HG03039 (cell line): ENCODE data around the gene IL6R.
"Not testable (repeated sequence)": the region's sequence is repeated elsewhere in the genome, so short reads cannot be mapped to it uniquely, and the experiment has no call there.

Experiments
- ATAC-seq: cut with Tn5 transposase; IDR thresholded peaks from one replicate; pipeline ENCODE4 v1.9.1; 2021; ENCODE audit warnings: mild to moderate bottlenecking, moderate library complexity; ENCODE audit not compliant: unreplicated experiment

The IL6R gene

DNA sequence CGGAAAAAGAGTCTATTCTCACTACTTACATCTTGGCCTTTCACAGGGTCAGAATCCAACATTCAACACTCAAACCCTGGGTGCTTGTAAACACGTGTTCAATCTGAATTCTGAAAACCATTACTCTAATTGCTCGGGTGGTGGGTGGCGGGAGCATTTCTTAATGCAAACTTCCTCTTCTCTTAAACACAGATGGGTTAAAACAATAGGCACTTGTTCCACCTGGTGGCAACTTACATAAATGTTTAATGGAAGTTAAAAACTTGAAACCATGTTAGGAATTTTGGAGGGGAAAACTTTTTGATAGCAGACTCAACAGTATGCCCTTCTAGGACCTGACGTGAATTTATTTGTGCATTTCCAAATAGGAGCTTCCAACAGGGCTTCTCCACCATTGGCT, 73.5 kb downstream of the IL6R start:
- ATAC-seq: no peak

DNA sequence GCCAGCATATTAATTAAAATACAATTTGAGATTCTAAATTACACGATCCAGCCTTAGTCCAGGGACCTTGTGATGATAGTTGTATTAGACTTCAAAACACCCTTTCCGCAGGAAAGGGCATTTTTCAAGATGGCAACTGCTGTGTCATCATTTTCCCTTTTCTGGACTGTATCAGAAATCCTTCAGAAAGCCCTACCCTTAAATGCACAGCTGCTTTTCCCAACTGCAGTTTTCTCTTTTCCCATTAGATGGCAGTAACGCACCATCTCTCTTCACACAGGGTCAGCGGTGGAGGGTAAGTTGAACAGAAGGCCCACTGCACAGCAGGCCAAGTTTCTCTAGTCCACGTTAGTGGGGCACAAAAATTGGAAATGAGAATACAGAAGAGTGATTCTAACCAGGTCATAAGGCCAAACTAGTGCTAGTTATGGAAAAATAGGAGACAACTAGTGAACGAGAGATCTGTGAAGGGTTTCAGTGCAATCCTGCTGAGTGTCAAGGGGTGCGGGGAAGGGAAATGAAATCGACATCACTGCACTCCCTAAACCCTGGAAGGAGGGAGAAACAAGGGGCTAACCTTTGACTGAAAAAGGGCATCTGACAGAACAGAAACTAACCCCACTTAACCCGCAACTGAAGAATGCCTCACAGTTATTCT, 74.8 kb downstream of the IL6R start:
- ATAC-seq: no peak

- no peak for ATAC-seq
Observed at GRCh38 chr1:154481053-154481452, 75.9 kb downstream of the IL6R start.

DNA sequence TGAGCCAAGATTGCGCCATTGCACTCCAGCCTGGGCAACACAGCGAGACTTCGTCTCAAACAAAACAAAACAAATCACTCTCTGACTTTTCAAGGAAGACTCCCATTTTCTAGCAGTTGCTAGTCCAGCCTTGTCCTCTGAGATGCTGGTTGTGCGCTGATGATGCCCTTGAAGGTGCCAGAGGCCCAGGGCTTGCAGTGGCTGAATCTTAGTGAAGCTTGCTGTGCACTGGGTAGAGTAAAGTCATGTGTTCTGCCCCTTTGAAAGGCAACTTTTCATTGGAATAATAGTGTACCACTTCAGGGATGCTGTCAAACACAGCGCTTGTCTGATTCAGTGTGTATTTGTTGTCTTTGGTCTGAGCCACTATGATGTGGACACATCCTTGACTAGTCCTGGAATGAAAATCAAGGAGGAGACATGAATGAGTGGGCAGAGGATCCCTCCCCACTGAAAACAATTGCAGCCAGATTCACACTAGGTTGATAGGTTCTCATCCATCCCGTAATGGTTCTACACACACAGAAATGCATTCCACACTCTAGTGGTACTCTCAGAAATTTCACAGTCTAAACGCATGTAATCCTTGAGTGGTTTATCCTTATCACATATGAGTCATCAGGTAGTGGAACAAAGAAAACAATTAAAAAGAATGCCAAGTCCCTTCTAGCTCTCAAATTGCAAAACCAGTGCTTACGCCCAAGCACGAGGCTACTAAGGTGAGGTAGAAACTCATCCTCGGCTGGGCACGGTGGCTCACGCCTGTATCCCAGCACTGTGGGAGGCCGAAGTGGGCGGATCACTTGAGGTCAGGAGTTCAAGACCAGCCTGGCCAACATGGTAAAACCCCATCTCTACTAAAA, 79.0 kb downstream of the IL6R start:
- ATAC-seq: no peak

- no peak for ATAC-seq
Observed at GRCh38 chr1:154485106-154485505, 80.0 kb downstream of the IL6R start.

DNA sequence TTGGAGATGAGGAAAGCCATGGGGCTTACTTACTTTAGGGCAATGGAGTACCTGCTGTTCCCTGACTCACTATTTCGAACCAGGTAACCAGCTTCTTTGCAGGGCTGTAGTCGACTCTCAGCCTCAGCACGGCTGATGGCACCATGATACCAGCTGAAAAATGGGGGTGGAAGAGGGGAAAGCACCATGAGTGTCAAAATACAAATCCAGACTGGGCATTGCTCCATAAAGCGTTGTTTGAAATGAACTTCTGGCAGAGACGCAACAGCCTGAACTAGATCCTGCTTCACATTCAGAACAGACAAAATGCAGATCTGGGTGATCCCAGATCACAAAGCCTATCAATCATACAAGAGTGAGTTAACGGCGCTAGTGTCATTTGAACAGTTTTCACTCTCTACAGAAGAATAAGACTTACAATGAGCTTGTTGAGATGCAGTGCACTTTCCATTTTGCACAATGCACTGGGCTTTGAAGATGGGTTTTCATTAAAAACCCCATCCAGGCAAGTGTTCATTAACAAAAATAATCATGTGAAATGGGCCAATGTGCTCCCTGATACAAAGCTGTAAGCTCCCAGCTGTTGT, 80.9 kb downstream of the IL6R start:
- ATAC-seq: no peak

DNA sequence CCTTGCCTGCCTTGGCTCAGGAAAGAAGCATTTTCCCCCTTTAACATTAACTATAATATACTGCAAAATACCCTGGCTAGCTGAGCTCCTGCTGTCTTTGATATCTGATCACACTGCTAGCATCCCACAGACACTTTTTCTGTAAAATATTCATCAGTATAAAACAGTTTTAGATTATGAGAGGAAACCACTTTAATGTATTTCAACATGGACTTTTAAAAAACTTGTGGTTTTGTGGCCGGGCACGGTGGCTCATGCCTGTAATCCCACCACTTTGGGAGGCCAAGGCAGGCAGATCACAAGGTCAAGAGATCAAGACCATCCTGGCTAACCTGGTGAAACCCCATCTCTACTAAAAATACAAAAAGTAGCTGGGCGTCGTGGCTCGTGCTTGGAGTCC, 81.6 kb downstream of the IL6R start:
- ATAC-seq: not testable (repeated sequence)

- no peak for ATAC-seq
Observed at GRCh38 chr1:154488922-154489321, 83.8 kb downstream of the IL6R start.

- ATAC-seq: no peak
Observed at GRCh38 chr1:154489695-154490274, 84.6 kb downstream of the IL6R start.

DNA sequence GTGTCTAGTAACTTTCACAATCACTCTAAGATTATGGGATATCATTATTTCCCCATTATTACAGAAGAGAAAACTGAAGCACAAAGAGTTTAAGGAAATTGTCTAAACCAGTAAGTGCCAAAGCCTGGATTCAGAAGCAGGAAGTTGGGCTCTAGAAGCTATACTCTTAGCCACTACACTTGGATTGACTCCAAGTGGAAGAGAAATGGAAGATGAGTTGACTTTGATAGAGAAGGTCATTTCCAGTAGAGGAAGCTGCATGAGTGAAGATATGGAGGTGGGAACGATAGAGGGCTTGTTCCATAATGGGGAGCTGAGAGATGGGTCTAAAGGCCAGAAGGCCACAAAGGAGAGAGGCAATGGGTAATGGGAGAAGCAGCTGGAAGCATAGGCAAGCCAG, 85.2 kb downstream of the IL6R start:
- ATAC-seq: no peak

DNA sequence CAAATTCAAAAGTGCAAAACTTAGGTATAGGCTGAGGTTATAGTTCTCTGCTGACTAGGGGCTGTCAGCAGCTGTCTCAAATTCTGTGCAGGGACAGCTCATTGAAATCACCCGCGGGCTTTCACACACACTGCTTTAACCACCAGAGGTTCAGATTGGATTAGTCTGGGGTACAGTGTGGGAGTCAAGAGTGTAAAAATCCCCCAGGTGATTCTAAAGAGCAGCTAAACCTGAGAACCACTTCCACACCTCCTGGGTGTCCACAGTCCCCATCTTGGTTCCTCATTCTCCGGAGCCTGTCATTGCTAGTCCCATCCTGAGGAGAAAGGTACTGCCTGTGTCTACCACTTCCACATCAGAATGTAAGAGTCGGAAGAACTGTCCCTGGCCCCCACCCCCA, 87.0 kb downstream of the IL6R start:
- ATAC-seq: no peak

DNA sequence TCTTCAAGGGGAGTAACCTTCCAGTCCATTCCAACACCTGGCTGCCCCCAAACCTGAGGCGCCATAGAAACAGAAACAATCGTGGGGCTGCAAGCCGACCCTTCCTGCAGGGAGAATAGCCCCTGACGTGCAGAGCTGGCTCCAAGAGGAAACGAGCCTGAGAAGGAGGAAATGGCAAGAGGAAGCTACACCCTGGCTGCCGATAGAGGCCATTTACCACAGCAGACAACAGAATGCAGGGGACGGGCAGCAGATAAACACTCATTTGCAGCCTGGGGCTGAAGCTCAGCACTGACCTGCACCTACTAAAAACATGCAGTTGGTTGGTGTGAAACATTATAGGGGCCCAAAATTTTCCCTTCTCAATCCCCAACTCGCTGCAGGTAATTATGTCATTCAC, 88.1 kb downstream of the IL6R start:
- ATAC-seq: no peak

GRCh38 chr1:154495496-154496273, 90.5 kb downstream of the IL6R start:
- no peak for ATAC-seq

DNA sequence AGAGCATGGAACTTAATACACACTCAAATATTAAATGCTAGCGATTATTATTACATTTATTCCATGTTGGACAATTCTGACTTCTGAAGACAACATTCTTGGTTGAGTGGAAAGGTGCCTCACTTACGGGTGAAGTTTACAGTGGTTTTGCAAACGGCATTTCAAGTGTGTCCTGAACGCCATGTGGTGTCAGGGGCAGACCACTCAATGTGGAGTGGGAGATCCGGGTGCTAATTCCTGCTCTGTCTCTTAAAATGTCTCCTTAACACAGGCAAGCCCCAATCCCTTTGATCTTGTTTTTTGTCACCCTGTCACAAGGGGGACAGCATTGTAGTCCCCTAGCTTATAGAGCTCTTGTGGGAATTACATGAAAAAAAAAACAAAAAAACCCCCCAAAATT, 91.2 kb downstream of the IL6R start:
- ATAC-seq: no peak

DNA sequence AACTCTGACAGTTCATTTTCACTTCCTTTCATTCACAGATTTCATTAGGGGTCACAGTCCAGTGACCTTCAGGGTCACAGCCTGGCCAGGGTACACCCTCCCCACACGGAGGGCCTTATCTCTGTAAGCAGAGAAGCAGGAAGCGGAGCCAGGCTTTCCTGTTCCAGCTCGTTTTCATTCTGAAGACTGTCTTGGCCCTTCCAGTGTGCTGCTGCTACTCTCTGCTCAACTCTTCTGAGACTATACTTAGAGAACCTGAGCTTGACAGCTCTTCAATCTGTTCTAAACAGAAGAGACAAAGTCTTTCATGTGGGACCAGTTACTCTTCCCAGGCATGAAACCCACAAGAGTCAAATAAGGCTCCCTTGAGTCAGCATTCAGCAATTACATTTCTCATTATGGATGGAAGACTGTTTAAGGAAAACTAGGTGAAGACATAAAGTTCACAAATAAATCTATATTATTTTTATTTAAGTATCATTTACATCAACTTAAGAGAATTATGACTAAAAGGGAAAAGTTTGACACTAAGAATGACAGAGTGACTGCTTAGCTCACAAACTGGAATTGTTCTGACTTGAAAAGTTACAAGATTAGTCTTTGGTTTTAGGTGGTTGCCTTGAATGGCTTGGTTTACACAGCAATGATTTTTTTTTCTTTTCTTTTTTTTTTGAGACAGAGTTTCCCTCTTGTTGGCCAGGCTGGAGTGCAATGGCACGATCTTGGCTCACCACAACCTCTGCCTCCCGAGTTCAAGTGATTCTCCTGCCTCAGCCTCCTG, 92.1 kb downstream of the IL6R start:
- ATAC-seq: no peak

GRCh38 chr1:154499446-154499845, 94.3 kb downstream of the IL6R start:
- ATAC-seq: no peak

DNA sequence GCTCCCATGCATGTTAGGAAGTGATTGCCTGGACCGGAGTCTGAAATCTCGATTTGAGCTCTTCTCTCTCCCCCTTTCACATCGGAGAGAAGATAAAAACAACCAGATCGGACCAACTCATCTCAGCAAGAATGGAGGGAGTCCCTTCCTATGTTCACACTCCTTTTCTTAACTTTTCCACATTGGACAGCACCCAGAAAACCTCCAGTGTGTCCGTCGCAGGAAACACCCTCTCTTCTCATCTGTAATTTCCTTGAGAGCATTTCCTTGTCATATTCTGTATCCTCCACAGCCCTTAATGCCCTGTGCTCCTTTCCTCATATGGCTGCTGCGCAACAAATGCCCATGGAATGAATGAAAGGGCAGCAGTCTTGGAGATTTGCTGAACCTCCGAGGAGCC, 95.4 kb downstream of the IL6R start:
- no peak for ATAC-seq

DNA sequence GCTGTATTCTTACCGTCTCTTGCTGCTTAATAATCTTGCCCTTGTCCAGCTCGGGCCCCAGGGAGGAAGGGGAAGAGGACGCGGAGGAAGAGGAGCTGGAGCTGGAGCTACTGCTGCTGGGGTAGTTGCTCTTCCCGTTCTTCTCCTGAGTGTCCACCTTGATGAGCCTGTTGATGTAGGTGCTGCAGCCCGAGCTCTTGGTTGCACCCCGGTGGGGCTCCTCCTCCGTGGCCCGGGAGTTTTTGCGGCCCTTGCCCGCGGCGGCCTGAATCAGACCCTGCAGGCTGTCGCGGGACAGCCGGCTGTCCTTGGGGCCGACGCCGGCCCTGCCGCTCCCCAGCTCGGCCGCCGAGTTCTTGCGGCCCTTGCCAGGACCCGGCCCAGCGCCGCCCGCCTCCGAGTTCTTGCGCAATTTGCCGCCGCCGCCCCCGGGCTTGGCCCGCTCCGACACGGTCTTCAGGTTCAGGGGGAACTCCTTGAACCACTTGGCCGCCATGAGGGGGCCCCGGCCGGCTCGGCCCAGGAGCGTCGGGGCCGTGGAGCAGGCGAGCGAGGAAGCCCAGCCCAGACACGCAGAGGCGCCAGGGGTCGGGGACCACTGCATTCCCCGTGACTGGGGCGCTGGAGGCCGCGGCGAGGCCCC, 96.4 kb downstream of the IL6R start:
- ATAC-seq: no peak

GRCh38 chr1:154502066-154502743, 97.1 kb downstream of the IL6R start, which contains the start of the genes SHE and TDRD10:
Gene SHE (minus strand): TSS chr1:154502412. CDS start chr1:154502026, 386 bp downstream.
Gene TDRD10 (plus strand): TSS chr1:154502219. CDS start chr1:154506904, 4,685 bp downstream.
- ATAC-seq: no peak
